Tibial nerve (tissue), 4 donors: ENCODE data around the gene AURKAIP1.

Source experiments
- EP300 ChIP-seq, 2 donors: sonication (generic); formaldehyde crosslinking; IDR thresholded peaks; one replicate each; pipeline ENCODE4 v1.6.1; 2017; ENCODE audit warnings: antibody characterized with exemption in 2 of 2, mild to moderate bottlenecking in 1 of 2
- TF ChIP-seq, protein P1 (sequence below), 5 experiments: fragments of 200-600 bp in 3 of 5; fragments of 450-650 bp in 2 of 5; sonication (generic) in 3 of 5; IDR thresholded peaks; one replicate each; pipeline ENCODE4 v1.5.1; 2016 to 2019; ENCODE audit warnings: antibody characterized with exemption in 5 of 5, mild to moderate bottlenecking in 3 of 5, moderate library complexity in 2 of 5

DNA sequence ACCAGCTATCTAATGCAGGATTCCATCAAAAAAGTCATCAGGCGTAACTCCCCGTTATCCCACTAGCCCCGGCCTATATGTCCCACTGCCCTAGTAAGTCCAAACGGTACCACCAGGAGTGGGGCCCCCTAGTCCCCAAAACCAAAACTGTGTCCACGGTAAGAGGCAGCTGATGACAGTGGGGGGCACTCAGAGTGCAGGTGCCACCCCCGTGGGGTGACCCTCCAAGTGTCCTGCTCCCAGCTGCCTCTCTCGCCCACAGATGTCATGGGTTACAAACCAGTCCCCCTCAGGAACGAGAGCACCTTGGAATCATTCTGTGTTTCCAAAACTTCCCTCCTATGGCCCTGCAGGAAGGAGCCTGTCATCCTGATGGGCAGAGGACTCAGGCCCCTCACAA lies 10.9 kb upstream of the AURKAIP1 start:
- TF ChIP-seq EP300 (IDR thresholded peaks at IDR 0.05) = no peak
- TF ChIP-seq, protein P1, sequence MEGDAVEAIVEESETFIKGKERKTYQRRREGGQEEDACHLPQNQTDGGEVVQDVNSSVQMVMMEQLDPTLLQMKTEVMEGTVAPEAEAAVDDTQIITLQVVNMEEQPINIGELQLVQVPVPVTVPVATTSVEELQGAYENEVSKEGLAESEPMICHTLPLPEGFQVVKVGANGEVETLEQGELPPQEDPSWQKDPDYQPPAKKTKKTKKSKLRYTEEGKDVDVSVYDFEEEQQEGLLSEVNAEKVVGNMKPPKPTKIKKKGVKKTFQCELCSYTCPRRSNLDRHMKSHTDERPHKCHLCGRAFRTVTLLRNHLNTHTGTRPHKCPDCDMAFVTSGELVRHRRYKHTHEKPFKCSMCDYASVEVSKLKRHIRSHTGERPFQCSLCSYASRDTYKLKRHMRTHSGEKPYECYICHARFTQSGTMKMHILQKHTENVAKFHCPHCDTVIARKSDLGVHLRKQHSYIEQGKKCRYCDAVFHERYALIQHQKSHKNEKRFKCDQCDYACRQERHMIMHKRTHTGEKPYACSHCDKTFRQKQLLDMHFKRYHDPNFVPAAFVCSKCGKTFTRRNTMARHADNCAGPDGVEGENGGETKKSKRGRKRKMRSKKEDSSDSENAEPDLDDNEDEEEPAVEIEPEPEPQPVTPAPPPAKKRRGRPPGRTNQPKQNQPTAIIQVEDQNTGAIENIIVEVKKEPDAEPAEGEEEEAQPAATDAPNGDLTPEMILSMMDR (IDR thresholded peaks at IDR 0.05) = no peak
